Fibroblast of lung (primary cell): ENCODE data around the gene IGLON5. TPM values are rescaled to one million over a fixed set of nuclear protein-coding genes. Genes with fewer than 3 reads are reported as not detected.
A peak's percentile ranks its signal among the peaks of the same experiment; 100 is the strongest.

Source experiments
- DNase-seq, 2 donors: peaks; one replicate each; pipeline versions ENCODE4 v3.0.0 to v3.0.0-alpha.2; 2010; ENCODE audit warnings: low read depth in 2 of 2
- H2AFZ ChIP-seq: 2 replicates; pipeline ENCODE4 v1.5.1; 2012; ENCODE audit warnings: low read length, control low read depth, inconsistent platforms
- H3K27ac ChIP-seq: 2 replicates; pipeline ENCODE4 v1.5.1; 2011; ENCODE audit warnings: low read length, control low read depth; ENCODE audit not compliant: insufficient read depth
- H3K27me3 ChIP-seq: 2 replicates; pipeline ENCODE4 v1.5.1; 2011; ENCODE audit warnings: mild to moderate bottlenecking, low read length; ENCODE audit not compliant: control insufficient read depth, insufficient read depth
- H3K36me3 ChIP-seq: 2 replicates; pipeline ENCODE4 v1.5.1; 2011; ENCODE audit warnings: low read length; ENCODE audit not compliant: control insufficient read depth, insufficient read depth
- H3K4me1 ChIP-seq: 2 replicates; pipeline ENCODE4 v1.5.1; 2011; ENCODE audit warnings: low read length; ENCODE audit not compliant: control insufficient read depth, insufficient read depth; ENCODE audit errors: extremely low read depth
- H3K4me2 ChIP-seq: 2 replicates; pipeline ENCODE4 v1.5.1; 2011; ENCODE audit warnings: low read length, control low read depth; ENCODE audit not compliant: insufficient read depth; ENCODE audit errors: extremely low read depth
- H3K4me3 ChIP-seq, 4 experiments: fragments of 200-600 bp in 1 of 4; sonication (generic) in 1 of 4; replicated peaks in 1 of 4; 2 replicates each; pipeline ENCODE4 v1.5.1; 2011 to 2016; ENCODE audit warnings: low read length in 4 of 4, low read depth in 3 of 4, mild to moderate bottlenecking in 3 of 4, control low read depth in 2 of 4, inconsistent platforms in 1 of 4, mixed read lengths in 1 of 4; ENCODE audit not compliant: insufficient read depth in 1 of 4; ENCODE audit errors: control extremely low read depth in 1 of 4
- H3K79me2 ChIP-seq: 2 replicates; pipeline ENCODE4 v1.5.1; 2012; ENCODE audit warnings: mild to moderate bottlenecking, low read length, inconsistent platforms; ENCODE audit not compliant: control insufficient read depth, insufficient read depth
- H3K9ac ChIP-seq: 2 replicates; pipeline ENCODE4 v1.5.1; 2011; ENCODE audit warnings: mild to moderate bottlenecking, low read length, control low read depth; ENCODE audit not compliant: insufficient read depth
- H3K9me3 ChIP-seq: 2 replicates; pipeline ENCODE4 v1.5.1; 2012; ENCODE audit warnings: low read depth, low read length; ENCODE audit not compliant: control insufficient read depth, insufficient read depth
- H4K20me1 ChIP-seq: 2 replicates; pipeline ENCODE4 v1.5.1; 2011; ENCODE audit warnings: low read length; ENCODE audit not compliant: control insufficient read depth, insufficient read depth; ENCODE audit errors: extremely low read depth
- CTCF ChIP-seq, 2 donors: IDR thresholded peaks in 1 of 2; conservative IDR thresholded peaks in 1 of 2; 1 replicate in 1 of 2; 2 replicates in 1 of 2; pipeline ENCODE4 v1.5.1; 2011 to 2012; ENCODE audit warnings: low read length in 2 of 2, control low read depth in 1 of 2, inconsistent platforms in 1 of 2, low read depth in 1 of 2, mild to moderate bottlenecking in 1 of 2
- EZH2 ChIP-seq: IDR thresholded peaks from 2 replicates; pipeline ENCODE4 v1.5.1; 2012; ENCODE audit warnings: low read length, control low read depth, mild to moderate bottlenecking; ENCODE audit errors: missing control alignments
- polyA plus RNA-seq, 2 donors: library from polyadenylated mRNA; depleted of rRNA in 1 of 2; stranded (reverse) in 1 of 2; unstranded in 1 of 2; fragments of >200 nt; gene quantifications; 2 replicates each; pipeline ENCODE4 v1.2.1, GENCODE V29; 2011 to 2012; ENCODE audit warnings: missing spikeins in 1 of 2
- total RNA-seq: library from RNA; depleted of rRNA; stranded (reverse); fragments of >200 nt; gene quantifications from 2 replicates; pipeline ENCODE4 v1.2.1, GENCODE V29; 2014

The IGLON5 gene
- total and polyA plus RNA-seq, 2 donors (not counting 1 experiment from before 2014, with no cell fraction given) = not detected

DNA sequence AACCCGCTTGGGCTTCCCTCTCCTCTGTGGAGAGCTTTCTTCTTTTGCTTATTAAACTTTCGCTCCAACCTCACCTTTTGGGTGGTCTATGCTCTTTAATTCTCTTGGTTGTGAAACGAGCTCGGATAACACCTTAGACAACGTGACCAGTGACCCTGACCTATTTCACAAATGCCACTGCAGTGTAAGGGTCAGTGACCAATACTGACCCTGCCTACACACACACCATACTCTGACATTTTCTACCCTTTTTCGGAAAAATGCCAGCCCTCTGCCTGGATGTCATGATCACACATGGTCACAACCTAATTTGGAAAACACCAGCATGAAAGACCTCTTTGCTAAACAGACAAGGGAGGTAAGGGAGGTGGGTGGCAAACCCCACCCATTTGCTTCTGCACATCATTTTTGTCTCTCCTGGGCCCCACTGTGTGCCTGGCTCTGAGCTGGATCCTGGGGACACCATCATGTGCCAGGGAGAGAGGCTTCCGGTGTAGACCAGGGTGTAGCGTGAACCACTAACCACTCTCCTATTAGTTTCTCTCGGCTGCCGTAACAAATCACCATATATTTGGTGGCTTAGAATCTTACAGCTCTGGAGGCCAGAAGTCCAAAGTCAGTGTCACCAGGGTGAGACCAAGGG, 44.8 kb downstream of the IGLON5 start:
- Histone ChIP-seq H3K79me2 (no peaks in the 10 kb centered on the region), H3K27ac (no peak overlapping the region), H4K20me1 (no peaks in the 10 kb centered on the region), H3K4me1 (no peaks in the 10 kb centered on the region), H3K4me2 (no peak overlapping the region), H3K9me3 (no peaks in the 10 kb centered on the region), H3K27me3 (no peaks in the 10 kb centered on the region), H3K9ac (no peak overlapping the region), H2AFZ (no peak overlapping the region), H3K36me3 (no peaks in the 10 kb centered on the region), H3K4me3 (no peak overlapping the region)
- TF ChIP-seq EZH2 (no peak), CTCF (conservative IDR thresholded peaks at IDR 0.05 in 1 of 2, IDR thresholded peaks at IDR 0.05 in 1 of 2; ENCODE audit: low read depth in 1 of 2, low read length in 2 of 2) (no peak)
- no peak for DNase-seq

GRCh38 chr19:51357952-51358351, 46.5 kb downstream of the IGLON5 start:
- Histone ChIP-seq H3K4me3 (no peak overlapping the region), H3K4me2 (no peak overlapping the region), H3K9me3 (no peaks in the 10 kb centered on the region), H3K9ac (no peak overlapping the region), H3K79me2 (no peaks in the 10 kb centered on the region), H4K20me1 (no peaks in the 10 kb centered on the region), H3K27ac (no peak overlapping the region), H2AFZ (no peak overlapping the region), H3K4me1 (peaks cover 5% of the 10 kb centered on the region), H3K27me3 (no peaks in the 10 kb centered on the region), H3K36me3 (no peaks in the 10 kb centered on the region)
- TF ChIP-seq EZH2 = no peak
- no peak for TF ChIP-seq CTCF (conservative IDR thresholded peaks at IDR 0.05 in 1 of 2, IDR thresholded peaks at IDR 0.05 in 1 of 2; ENCODE audit: low read depth in 1 of 2, low read length in 2 of 2)
- DNase-seq = no peak

GRCh38 chr19:51359294-51359693, 47.9 kb downstream of the IGLON5 start:
- H3K36me3 ChIP-seq = no peaks in the 10 kb centered on the region
- no peak overlapping the region for H3K4me2 ChIP-seq
- no peak overlapping the region for H2AFZ ChIP-seq
- no peak overlapping the region for H3K27ac ChIP-seq
- TF ChIP-seq CTCF (conservative IDR thresholded peaks at IDR 0.05 in 1 of 2, IDR thresholded peaks at IDR 0.05 in 1 of 2; ENCODE audit: low read depth in 1 of 2, low read length in 2 of 2) (no peak), EZH2 (no peak)
- DNase-seq = peak; percentile 91 to 92
- H3K4me1 ChIP-seq = peaks cover 6% of the 10 kb centered on the region
- no peak overlapping the region for H3K4me3 ChIP-seq
- H3K27me3 ChIP-seq = no peaks in the 10 kb centered on the region
- no peaks in the 10 kb centered on the region for H4K20me1 ChIP-seq
- H3K9me3 ChIP-seq = no peaks in the 10 kb centered on the region
- H3K9ac ChIP-seq = no peak overlapping the region
- H3K79me2 ChIP-seq = no peaks in the 10 kb centered on the region
